ENCODE measurements around the gene NAALADL2.

- TF ChIP-seq CTCF (conservative IDR thresholded peaks at IDR 0.05 in 1 of 2, IDR thresholded peaks at IDR 0.05 in 1 of 2; ENCODE audit: low read depth in 1 of 2, low read length in 2 of 2) = no peak
- TF ChIP-seq EZH2 (IDR thresholded peaks at IDR 0.05; ENCODE audit: low read length, missing control alignments) = no peak
Measured at GRCh38 chr3:174810254-174810653, 48.9 kb upstream of the NAALADL2 start.
